Dendritic cell treated with granulocyte-macrophage colony-stimulating factor and Interleukin-4, amounts not matched to agents 40 ng/mL and 50 ng/mL, for 4 days (primary cell): ENCODE data around the gene ABHD12.
"Not testable (repeated sequence)": the region's sequence is repeated elsewhere in the genome, so short reads cannot be mapped to it uniquely, and the experiment has no call there.

ENCODE experiments used
- H3K27ac Mint-ChIP-seq: one replicate; pipeline ENCODE4 v1.8.0; 2022; ENCODE audit warnings: mild to moderate bottlenecking, mixed read lengths
- H3K27me3 Mint-ChIP-seq: one replicate; pipeline ENCODE4 v1.8.0; 2022; ENCODE audit warnings: mild to moderate bottlenecking, mixed read lengths
- H3K36me3 Mint-ChIP-seq: one replicate; pipeline ENCODE4 v1.8.0; 2022; ENCODE audit warnings: low read depth, mixed read lengths
- H3K4me1 Mint-ChIP-seq: one replicate; pipeline ENCODE4 v1.8.0; 2022; ENCODE audit warnings: low read depth, mixed read lengths
- H3K4me3 Mint-ChIP-seq: one replicate; pipeline ENCODE4 v1.8.0; 2022; ENCODE audit warnings: mild to moderate bottlenecking, moderate library complexity, mixed read lengths
- H3K9me3 Mint-ChIP-seq: one replicate; pipeline ENCODE4 v1.8.0; 2022; ENCODE audit warnings: mixed read lengths
- intact Hi-C: fragments of 100-400 bp; cut with micrococcal nuclease; formaldehyde crosslinking; loops from one replicate; pipeline ENCODE4 v1.15.0; 2022

Gene ABHD12

DNA sequence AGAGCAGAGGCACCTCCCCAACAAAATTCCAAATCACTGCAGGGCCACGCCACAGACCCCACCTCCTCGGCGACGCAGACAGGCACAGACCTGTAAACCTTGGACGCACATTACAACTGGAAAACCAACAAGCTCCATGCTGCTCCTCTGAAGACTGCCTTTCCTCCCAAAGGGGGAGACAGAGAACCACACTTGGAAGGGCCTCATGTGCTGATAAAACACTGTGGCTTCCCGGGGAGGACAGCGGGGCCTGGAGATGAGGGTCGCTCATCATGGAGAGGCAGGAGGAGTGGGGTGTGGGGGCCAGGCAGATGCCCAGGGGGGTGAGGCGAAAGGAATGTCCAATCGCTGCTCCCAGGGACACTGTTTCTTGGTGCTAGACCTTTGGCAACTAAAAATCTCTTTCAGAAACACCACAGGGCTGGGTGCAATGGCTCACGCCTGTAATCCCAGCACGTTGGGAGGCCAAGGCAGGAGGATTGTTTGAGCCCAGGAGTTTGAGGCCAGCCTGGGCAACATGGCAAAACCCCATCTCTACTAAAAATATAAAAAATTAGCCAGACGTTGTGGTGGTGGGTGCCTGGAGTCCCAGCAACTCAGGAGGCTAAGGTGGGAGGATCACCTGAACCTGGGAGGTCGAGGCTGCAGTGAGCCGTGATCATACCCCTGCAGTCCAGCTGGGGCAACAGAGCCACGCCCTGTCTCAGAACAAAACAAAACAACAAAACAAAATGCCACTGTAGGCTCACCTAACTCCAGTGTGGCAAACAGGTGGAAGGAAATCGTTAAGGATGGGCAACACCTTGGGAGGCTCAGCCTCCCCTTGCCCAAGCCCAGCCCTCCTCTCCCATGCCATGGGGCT is 53.8 kb downstream of the ABHD12 start:
- Mint-ChIP-seq H3K27me3 (no peaks in the 10 kb centered on the region), H3K36me3 (peaks cover 36% of the 10 kb centered on the region), H3K9me3 (no peaks in the 10 kb centered on the region), H3K4me3 (no peak overlapping the region), H3K27ac (peak overlapping the region; percentile 21), H3K4me1 (peaks cover 25% of the 10 kb centered on the region)
- intact Hi-C loops, result no loop called here

DNA sequence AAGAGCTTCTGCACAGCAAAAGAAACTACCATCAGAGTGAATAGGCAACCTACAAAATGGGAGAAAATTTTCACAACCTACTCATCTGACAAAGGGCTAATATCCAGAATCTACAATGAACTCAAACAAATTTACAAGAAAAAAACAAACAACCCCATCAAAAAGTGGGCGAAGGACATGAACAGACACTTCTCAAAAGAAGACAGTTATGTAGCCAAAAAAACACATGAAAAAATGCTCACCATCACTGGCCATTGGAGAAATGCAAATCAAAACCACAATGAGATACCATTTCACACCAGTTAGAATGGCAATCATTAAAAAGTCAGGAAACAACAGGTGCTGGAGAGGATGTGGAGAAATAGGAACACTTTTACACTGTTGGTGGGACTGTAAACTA is 55.7 kb downstream of the ABHD12 start:
- intact Hi-C loops, H3K4me3 Mint-ChIP-seq, H3K27ac Mint-ChIP-seq, H3K9me3 Mint-ChIP-seq, H3K27me3 Mint-ChIP-seq: not testable (repeated sequence)
- peaks cover 38% of the 10 kb centered on the region for H3K36me3 Mint-ChIP-seq
- peaks cover 43% of the 10 kb centered on the region for H3K4me1 Mint-ChIP-seq

DNA sequence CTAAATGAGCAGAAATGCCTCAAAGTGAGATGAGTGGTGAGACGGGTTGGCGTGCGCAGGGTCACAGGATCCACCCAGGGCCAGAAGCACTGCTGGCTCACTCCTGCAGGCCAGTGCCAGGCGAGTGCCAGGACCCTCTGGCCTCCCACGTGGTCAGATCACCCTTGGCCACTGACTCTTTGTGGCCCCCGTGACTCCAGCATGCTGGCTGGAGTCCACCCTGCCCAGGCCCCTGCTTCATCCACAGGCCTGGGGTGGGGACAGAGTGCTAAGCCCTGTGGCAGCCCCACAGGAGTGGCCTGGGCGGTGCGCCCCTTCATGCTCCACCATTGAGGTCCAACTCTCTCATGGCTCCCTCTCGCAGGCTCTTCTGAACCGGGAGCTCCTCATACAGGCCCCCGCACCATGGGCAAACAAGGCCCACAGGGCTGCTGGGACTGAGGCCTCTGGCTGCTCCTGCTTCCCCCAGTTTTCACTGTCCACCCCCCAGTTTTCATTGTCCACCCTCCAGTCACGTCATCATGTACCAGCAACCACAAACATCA is 61.6 kb downstream of the ABHD12 start:
- Mint-ChIP-seq H3K27ac (peak overlapping the region; percentile 59), H3K4me1 (peaks cover 74% of the 10 kb centered on the region), H3K36me3 (peaks cover 33% of the 10 kb centered on the region), H3K9me3 (no peaks in the 10 kb centered on the region), H3K27me3 (no peaks in the 10 kb centered on the region), H3K4me3 (no peak overlapping the region)
- intact Hi-C loops, result no loop called here

DNA sequence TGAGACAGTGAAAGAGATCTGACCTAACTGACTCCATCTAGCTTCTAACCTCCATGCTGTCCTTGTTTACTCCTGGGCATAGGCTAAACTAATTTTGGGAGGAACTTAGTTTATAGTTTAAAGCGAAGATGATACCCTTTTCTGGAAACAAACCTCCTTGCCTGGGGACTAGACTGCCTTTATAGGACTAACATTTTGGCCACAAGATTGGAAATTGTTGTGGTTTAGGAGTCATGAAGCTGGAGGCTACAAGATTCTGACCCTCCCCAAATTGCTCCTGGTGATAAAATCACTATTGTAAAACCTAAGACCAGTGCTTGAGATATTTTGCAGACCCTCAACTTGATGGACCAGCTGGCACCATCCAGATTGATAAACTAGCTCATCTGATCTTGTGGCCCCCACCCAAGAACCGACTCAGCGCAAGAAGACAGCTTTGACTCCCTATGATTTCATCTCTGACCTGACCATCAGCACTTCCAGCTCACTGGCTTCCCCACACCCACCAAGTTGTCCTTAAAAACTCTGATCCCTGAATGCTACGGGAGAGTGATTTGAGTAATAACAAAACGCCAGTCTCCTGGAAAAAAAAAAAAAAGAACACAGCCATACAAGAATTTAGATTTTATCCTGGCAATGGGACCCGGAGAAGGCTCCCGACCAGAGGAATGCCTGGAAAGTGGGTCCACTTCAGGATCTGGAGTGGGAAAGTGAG is 63.0 kb downstream of the ABHD12 start:
- peaks cover 88% of the 10 kb centered on the region for H3K4me1 Mint-ChIP-seq
- intact Hi-C loops, result no loop called here
- no peaks in the 10 kb centered on the region for H3K9me3 Mint-ChIP-seq
- peak overlapping the region; percentile 59 for H3K27ac Mint-ChIP-seq
- no peak overlapping the region for H3K4me3 Mint-ChIP-seq
- H3K27me3 Mint-ChIP-seq, result no peaks in the 10 kb centered on the region
- H3K36me3 Mint-ChIP-seq, result peaks cover 47% of the 10 kb centered on the region

DNA sequence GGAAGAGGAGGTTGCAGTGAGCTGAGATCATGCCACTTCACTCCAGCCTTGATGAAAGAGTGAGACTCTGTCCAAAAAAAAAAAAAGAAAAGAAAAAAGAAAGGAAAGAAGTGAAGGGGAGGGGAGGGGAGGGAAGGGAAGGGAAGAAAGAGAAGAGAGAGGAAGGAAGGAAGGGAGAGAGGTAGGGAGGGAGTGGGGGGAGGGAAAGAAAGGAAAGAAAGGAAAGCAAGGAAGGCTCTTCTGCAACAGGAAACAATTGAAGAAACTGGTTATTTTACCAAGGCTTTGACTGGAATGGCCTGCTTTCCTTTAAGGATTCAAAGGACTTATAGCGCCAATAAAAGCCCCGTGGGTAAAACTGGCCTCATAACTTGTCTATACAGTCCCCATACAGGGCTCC is 64.6 kb downstream of the ABHD12 start:
- Mint-ChIP-seq H3K9me3 (no peaks in the 10 kb centered on the region), H3K4me3 (no peak overlapping the region), H3K27me3 (no peaks in the 10 kb centered on the region), H3K27ac (peak overlapping the region; percentile 94), H3K36me3 (peaks cover 64% of the 10 kb centered on the region), H3K4me1 (peaks cover 93% of the 10 kb centered on the region)
- intact Hi-C loops, result no loop called here

DNA sequence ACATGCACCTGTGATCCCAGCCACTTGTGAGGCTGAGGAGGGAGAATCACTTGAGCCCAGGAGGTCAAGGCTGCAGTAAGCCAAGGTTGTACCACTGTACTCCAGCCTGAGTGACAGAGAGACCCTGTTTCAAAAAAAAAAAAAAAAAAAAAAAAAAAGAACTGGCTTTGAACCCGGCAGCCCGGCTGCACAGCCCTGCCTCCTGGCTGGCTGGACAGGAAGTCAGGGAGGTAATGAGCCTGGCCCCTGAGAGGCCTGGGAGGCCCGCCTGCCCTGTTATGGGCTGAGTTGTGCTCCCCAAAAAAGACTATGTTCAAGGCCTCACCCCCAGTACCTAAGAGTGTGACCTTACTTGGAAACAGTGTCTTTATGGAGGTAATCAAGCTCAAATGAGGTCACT is 65.6 kb downstream of the ABHD12 start:
- peak overlapping the region; percentile 2 for H3K4me3 Mint-ChIP-seq
- intact Hi-C loops, result no loop called here
- H3K27ac Mint-ChIP-seq, result peak overlapping the region; percentile 94
- peaks cover 93% of the 10 kb centered on the region for H3K4me1 Mint-ChIP-seq
- H3K27me3 Mint-ChIP-seq, result no peaks in the 10 kb centered on the region
- H3K9me3 Mint-ChIP-seq, result no peaks in the 10 kb centered on the region
- H3K36me3 Mint-ChIP-seq, result peaks cover 71% of the 10 kb centered on the region

DNA sequence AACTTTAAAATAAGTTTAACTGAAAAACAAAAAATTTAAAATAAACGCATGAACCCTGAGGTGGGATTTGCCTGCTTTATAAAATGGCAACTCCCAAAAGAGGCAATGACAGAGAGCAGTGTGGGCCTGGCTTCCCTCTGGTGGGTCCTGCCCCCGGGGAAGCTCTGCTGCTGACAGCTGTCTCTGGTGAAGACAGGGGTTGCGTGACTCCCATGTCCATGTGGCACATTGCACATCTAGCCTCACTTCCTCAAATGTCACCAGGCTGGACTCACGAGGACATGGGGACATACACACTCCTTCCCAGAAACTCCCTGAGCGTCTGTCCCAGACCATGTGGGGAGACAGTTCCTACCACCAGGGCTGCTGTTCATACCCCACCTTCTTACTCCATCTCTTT is 66.2 kb downstream of the ABHD12 start:
- H3K4me3 Mint-ChIP-seq, result no peak overlapping the region
- H3K27ac Mint-ChIP-seq, result peak overlapping the region; percentile 94

DNA sequence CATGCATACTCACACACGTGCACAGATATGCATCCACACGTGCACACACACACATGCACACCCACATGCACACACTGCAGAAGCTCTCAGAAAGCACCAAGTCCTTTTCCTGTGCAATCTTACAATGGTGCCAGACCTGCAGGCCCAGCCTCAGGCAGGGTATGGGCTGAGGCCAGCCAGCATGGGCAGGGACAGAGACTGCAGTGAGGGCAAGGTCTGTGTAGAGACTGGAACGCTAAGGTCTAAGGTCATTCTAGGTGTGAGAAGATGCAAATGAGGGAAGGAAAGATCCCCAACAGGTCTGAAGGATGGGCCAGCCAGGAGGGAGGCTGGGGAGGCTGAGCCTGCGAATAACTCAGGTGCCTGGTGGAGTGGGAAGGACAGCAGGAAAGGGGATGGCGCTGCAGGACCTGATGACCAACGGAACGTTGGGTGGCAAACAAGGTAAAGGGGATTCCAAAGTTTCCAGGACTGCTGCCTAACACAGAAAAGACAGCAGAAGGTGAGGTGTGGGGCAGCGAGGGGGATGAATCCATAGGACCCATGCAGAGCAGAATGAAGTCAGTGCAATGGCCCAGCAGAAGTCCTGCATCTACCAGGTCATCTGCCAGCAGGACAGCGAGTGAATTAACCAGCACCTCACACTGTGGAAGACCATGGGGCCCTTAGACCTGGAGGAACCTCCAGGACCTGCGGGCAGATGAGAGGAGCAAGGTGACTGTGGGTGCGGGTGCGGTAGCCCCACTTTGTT is 67.0 kb downstream of the ABHD12 start:
- intact Hi-C loops, result no loop called here
- peak overlapping the region; percentile 94 for H3K27ac Mint-ChIP-seq
- no peaks in the 10 kb centered on the region for H3K27me3 Mint-ChIP-seq
- H3K9me3 Mint-ChIP-seq, result no peaks in the 10 kb centered on the region
- H3K36me3 Mint-ChIP-seq, result peaks cover 69% of the 10 kb centered on the region
- H3K4me3 Mint-ChIP-seq, result peak overlapping the region; percentile 37
- peaks cover 93% of the 10 kb centered on the region for H3K4me1 Mint-ChIP-seq

More for the DNA sequence above, 66.2 kb downstream of the ABHD12 start:
- Mint-ChIP-seq H3K27me3 (no peaks in the 10 kb centered on the region), H3K9me3 (no peaks in the 10 kb centered on the region), H3K36me3 (peaks cover 71% of the 10 kb centered on the region), H3K4me1 (peaks cover 93% of the 10 kb centered on the region)
- intact Hi-C loops, result no loop called here

DNA sequence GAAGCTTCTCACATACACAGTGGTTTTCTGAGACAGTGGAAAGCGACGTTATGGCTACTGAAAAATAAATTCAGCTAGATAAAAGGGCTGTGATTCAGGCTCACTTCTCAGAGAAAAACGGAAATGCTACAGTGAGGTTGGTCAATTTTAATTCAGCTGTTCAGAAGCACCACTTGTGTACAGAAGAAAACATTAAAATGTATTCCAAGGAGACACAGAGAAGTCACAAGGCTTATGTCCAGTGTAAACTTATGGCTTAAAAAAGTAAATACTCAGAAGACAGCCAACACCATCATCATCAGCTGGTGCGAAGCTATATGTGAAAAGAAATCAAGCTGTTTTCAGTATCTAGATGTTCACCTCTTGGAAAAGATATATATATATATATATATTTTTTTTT is 68.6 kb downstream of the ABHD12 start:
- Mint-ChIP-seq H3K36me3 (peaks cover 69% of the 10 kb centered on the region), H3K9me3 (no peaks in the 10 kb centered on the region), H3K4me3 (no peak overlapping the region), H3K27ac (peak overlapping the region; percentile 94), H3K27me3 (no peaks in the 10 kb centered on the region), H3K4me1 (peaks cover 93% of the 10 kb centered on the region)
- intact Hi-C loops, result no loop called here

DNA sequence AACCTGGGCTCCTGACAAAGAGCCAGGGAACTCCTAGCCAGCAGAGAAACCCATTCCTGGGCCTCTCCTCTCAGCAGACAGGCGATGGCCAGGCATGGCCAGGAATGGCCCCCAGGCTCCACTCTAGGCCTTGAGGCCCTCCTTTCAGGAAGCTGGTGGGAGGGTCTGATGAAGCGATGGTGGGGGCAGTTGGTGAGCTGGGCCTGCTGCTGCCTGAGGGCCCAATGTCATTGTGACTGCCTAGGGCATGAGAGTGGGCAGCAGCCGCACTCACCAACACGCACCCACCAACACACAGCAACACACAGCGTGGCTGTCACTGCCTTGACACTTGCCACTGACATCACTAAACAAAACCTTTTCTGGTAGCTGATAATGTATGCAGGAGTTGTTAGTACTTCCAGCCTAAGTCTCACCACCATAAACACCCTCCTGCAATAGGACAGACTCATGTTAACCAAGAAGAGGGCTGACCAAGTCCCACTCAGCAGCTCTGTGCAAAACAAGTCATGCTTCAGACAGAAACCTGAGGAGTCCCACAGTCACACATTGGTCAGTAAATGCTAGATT is 69.3 kb downstream of the ABHD12 start:
- intact Hi-C loops, result no loop called here
- Mint-ChIP-seq H3K4me3 (peak overlapping the region; percentile 37), H3K36me3 (peaks cover 76% of the 10 kb centered on the region), H3K9me3 (no peaks in the 10 kb centered on the region), H3K27me3 (no peaks in the 10 kb centered on the region), H3K27ac (peak overlapping the region; percentile 94), H3K4me1 (peaks cover 95% of the 10 kb centered on the region)

DNA sequence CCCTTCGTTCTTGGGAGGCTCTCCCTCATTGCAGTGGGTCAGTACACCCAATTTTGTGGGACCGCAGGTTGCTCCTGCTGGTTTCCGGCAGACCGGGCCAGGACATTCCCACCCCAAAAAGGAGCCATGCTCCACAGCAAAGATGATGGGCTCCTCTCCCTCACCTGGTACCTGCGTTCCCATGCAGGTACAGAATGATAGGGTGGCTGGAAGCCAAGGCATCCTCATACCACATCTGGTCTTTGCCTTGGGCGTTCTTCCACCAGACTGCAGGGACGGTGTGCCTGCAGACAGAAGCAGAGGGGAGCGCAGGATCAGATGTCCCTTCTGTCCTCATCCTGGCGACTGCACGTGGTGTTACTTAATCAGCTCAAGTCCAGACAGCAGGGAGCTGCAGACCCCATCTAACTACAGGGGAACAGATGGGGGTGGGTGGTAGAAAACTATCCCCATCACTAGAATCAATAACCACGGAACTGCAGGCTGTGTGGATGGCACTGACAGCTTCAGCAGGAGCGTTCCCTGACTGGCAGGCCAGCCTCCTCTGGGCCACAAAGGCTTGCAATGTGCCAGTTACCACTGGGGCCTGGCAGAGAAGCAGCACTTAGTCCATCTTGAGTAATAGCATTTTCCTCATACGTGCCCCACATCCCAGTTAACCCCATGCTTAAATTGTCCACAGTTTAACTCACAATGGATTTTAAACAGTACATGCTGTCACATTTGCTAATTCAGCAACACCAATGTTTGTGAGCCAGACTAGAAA is 70.4 kb downstream of the ABHD12 start:
- no peak overlapping the region for H3K4me3 Mint-ChIP-seq
- H3K27me3 Mint-ChIP-seq, result no peaks in the 10 kb centered on the region
- H3K27ac Mint-ChIP-seq, result peak overlapping the region; percentile 95
- intact Hi-C loops, result no loop called here
- H3K36me3 Mint-ChIP-seq, result peaks cover 80% of the 10 kb centered on the region
- H3K4me1 Mint-ChIP-seq, result peaks cover 97% of the 10 kb centered on the region
- no peaks in the 10 kb centered on the region for H3K9me3 Mint-ChIP-seq

DNA sequence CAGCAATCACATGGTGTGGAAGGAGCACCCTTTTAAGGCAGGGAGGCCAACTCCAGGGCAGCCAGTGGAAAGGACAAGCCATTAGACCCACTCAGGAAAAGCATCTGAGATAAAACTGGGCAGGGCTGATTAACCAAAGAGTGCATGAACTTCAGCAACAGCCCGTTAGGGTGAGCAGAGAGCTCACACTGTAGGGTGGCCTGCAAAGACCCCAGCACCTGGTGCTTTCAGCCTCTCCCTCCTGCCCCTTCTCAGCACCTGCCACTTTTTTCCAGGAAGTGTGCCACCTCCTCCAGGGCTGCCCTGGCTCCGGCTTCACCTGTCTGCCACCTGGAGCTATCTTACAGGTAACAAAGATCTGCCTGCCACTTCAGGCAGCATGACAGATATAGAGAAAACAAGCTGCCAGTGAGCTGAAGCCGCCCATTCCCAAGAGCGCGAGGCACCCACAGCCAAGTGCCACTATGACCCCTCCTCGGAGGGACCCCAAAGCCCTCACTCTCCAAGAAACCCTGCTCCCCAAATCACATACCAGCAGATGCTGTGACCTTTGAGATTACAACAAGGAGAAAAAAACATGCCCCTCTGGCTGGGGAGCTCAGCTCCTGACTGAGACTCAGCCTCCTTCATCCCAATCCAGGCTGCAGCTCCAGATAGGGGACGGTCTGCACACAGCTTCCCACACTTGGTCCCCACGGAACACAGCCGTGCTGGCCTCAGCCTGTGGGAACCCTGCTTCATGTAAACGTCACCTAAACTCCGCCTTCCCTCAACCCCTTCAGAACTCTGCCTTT is 71.2 kb downstream of the ABHD12 start:
- intact Hi-C loops, result loop anchor here (10.0 kb wide), 3 partner anchors 115 to 1675 kb away; no protein-coding TSS in a partner anchor
- Mint-ChIP-seq H3K36me3 (peaks cover 86% of the 10 kb centered on the region), H3K4me3 (peak overlapping the region; percentile 23), H3K4me1 (peaks cover 95% of the 10 kb centered on the region), H3K27ac (peak overlapping the region; percentile 95), H3K27me3 (no peaks in the 10 kb centered on the region), H3K9me3 (no peaks in the 10 kb centered on the region)
